Fibroblast of lung (primary cell): ENCODE measurements around the gene HOXC10. TPM values are rescaled to one million over a fixed set of nuclear protein-coding genes. Genes with fewer than 3 reads are reported as not detected.

Experiments used
- DNase-seq, 2 donors: peaks; one replicate each; pipeline versions ENCODE4 v3.0.0 to v3.0.0-alpha.2; 2010; ENCODE audit warnings: low read depth in 2 of 2
- H2AFZ ChIP-seq: 2 replicates; pipeline ENCODE4 v1.5.1; 2012; ENCODE audit warnings: low read length, control low read depth, inconsistent platforms
- H3K27ac ChIP-seq: 2 replicates; pipeline ENCODE4 v1.5.1; 2011; ENCODE audit warnings: low read length, control low read depth; ENCODE audit not compliant: insufficient read depth
- H3K27me3 ChIP-seq: 2 replicates; pipeline ENCODE4 v1.5.1; 2011; ENCODE audit warnings: mild to moderate bottlenecking, low read length; ENCODE audit not compliant: control insufficient read depth, insufficient read depth
- H3K36me3 ChIP-seq: 2 replicates; pipeline ENCODE4 v1.5.1; 2011; ENCODE audit warnings: low read length; ENCODE audit not compliant: control insufficient read depth, insufficient read depth
- H3K4me1 ChIP-seq: 2 replicates; pipeline ENCODE4 v1.5.1; 2011; ENCODE audit warnings: low read length; ENCODE audit not compliant: control insufficient read depth, insufficient read depth; ENCODE audit errors: extremely low read depth
- H3K4me2 ChIP-seq: 2 replicates; pipeline ENCODE4 v1.5.1; 2011; ENCODE audit warnings: low read length, control low read depth; ENCODE audit not compliant: insufficient read depth; ENCODE audit errors: extremely low read depth
- H3K4me3 ChIP-seq, 4 experiments: fragments of 200-600 bp in 1 of 4; sonication (generic) in 1 of 4; replicated peaks in 1 of 4; 2 replicates each; pipeline ENCODE4 v1.5.1; 2011 to 2016; ENCODE audit warnings: low read length in 4 of 4, low read depth in 3 of 4, mild to moderate bottlenecking in 3 of 4, control low read depth in 2 of 4, inconsistent platforms in 1 of 4, mixed read lengths in 1 of 4; ENCODE audit not compliant: insufficient read depth in 1 of 4; ENCODE audit errors: control extremely low read depth in 1 of 4
- H3K79me2 ChIP-seq: 2 replicates; pipeline ENCODE4 v1.5.1; 2012; ENCODE audit warnings: mild to moderate bottlenecking, low read length, inconsistent platforms; ENCODE audit not compliant: control insufficient read depth, insufficient read depth
- H3K9ac ChIP-seq: 2 replicates; pipeline ENCODE4 v1.5.1; 2011; ENCODE audit warnings: mild to moderate bottlenecking, low read length, control low read depth; ENCODE audit not compliant: insufficient read depth
- H3K9me3 ChIP-seq: 2 replicates; pipeline ENCODE4 v1.5.1; 2012; ENCODE audit warnings: low read depth, low read length; ENCODE audit not compliant: control insufficient read depth, insufficient read depth
- H4K20me1 ChIP-seq: 2 replicates; pipeline ENCODE4 v1.5.1; 2011; ENCODE audit warnings: low read length; ENCODE audit not compliant: control insufficient read depth, insufficient read depth; ENCODE audit errors: extremely low read depth
- CTCF ChIP-seq, 2 donors: IDR thresholded peaks in 1 of 2; conservative IDR thresholded peaks in 1 of 2; 1 replicate in 1 of 2; 2 replicates in 1 of 2; pipeline ENCODE4 v1.5.1; 2011 to 2012; ENCODE audit warnings: low read length in 2 of 2, control low read depth in 1 of 2, inconsistent platforms in 1 of 2, low read depth in 1 of 2, mild to moderate bottlenecking in 1 of 2
- EZH2 ChIP-seq: IDR thresholded peaks from 2 replicates; pipeline ENCODE4 v1.5.1; 2012; ENCODE audit warnings: low read length, control low read depth, mild to moderate bottlenecking; ENCODE audit errors: missing control alignments
- polyA plus RNA-seq, 2 donors: library from polyadenylated mRNA; depleted of rRNA in 1 of 2; stranded (reverse) in 1 of 2; unstranded in 1 of 2; fragments of >200 nt; gene quantifications; 2 replicates each; pipeline ENCODE4 v1.2.1, GENCODE V29; 2011 to 2012; ENCODE audit warnings: missing spikeins in 1 of 2
- total RNA-seq: library from RNA; depleted of rRNA; stranded (reverse); fragments of >200 nt; gene quantifications from 2 replicates; pipeline ENCODE4 v1.2.1, GENCODE V29; 2014

The HOXC10 gene
- total and polyA plus RNA-seq, 2 donors (not counting 1 experiment from before 2014, with no cell fraction given) = 0.06 TPM; not detected in 1

- Histone ChIP-seq H3K4me3 (peak overlapping the region; percentile 43 to 57 (median 52)), H3K36me3 (no peaks in the 10 kb centered on the region), H3K9ac (no peak overlapping the region), H2AFZ (peak overlapping the region; percentile 29), H4K20me1 (no peaks in the 10 kb centered on the region), H3K9me3 (no peaks in the 10 kb centered on the region), H3K4me2 (peak overlapping the region; percentile 94), H3K27ac (peak overlapping the region; percentile 37), H3K79me2 (no peaks in the 10 kb centered on the region), H3K4me1 (no peaks in the 10 kb centered on the region), H3K27me3 (peaks cover 41% of the 10 kb centered on the region)
- TF ChIP-seq EZH2 (peak; percentile 73), CTCF (conservative IDR thresholded peaks at IDR 0.05 in 1 of 2, IDR thresholded peaks at IDR 0.05 in 1 of 2; ENCODE audit: low read depth in 1 of 2, low read length in 2 of 2) (no peak)
- no peak for DNase-seq
These were observed 32.3 kb downstream of the HOXC10 start for GRCh38 chr12:54017027-54017788.

- peak overlapping the region; percentile 94 for H3K4me2 ChIP-seq
- H3K27me3 ChIP-seq = peaks cover 43% of the 10 kb centered on the region
- peak overlapping the region; percentile 35 for H2AFZ ChIP-seq
- no peaks in the 10 kb centered on the region for H3K4me1 ChIP-seq
- no peaks in the 10 kb centered on the region for H3K9me3 ChIP-seq
- H3K4me3 ChIP-seq = peak overlapping the region; percentile 43 to 57 (median 52)
- DNase-seq = peak in 1 of 2 donors; percentile 52
- peak overlapping the region; percentile 38 for H3K27ac ChIP-seq
- H3K9ac ChIP-seq = peak overlapping the region; percentile 26
- H3K36me3 ChIP-seq = no peaks in the 10 kb centered on the region
- no peaks in the 10 kb centered on the region for H4K20me1 ChIP-seq
- no peaks in the 10 kb centered on the region for H3K79me2 ChIP-seq
- TF ChIP-seq EZH2 = no peak
- TF ChIP-seq CTCF (conservative IDR thresholded peaks at IDR 0.05 in 1 of 2, IDR thresholded peaks at IDR 0.05 in 1 of 2; ENCODE audit: low read depth in 1 of 2, low read length in 2 of 2) = no peak
These were observed 33.0 kb downstream of the HOXC10 start for GRCh38 chr12:54017878-54018467.

- Histone ChIP-seq H3K4me1 (no peaks in the 10 kb centered on the region), H3K9ac (no peak overlapping the region), H3K27me3 (peaks cover 41% of the 10 kb centered on the region), H3K4me3 (peak overlapping the region in 2 of 4 experiments; percentile 17 to 57), H3K79me2 (no peaks in the 10 kb centered on the region), H3K4me2 (peak overlapping the region; percentile 94), H3K36me3 (no peaks in the 10 kb centered on the region), H4K20me1 (no peaks in the 10 kb centered on the region), H3K27ac (peak overlapping the region; percentile 38), H3K9me3 (no peaks in the 10 kb centered on the region), H2AFZ (peak overlapping the region; percentile 35)
- no peak for DNase-seq
- TF ChIP-seq CTCF (conservative IDR thresholded peaks at IDR 0.05 in 1 of 2, IDR thresholded peaks at IDR 0.05 in 1 of 2; ENCODE audit: low read depth in 1 of 2, low read length in 2 of 2) (no peak), EZH2 (no peak)
These were observed 33.6 kb downstream of the HOXC10 start for GRCh38 chr12:54018468-54018984.
